ENCODE data around the gene OR2B2.

Gene OR2B2

GRCh38 chr6:27911956-27912446 lies at the start of gene OR2B2:
OR2B2 (minus strand) TSS chr6:27912396; CDS start chr6:27912319, 77 bp downstream.
- no peak for TF ChIP-seq GLIS2 (tag by site-specific recombination; IDR thresholded peaks at IDR 0.05)
- no peak for TF ChIP-seq ZNF623 (tag by site-specific recombination; IDR thresholded peaks at IDR 0.05)
- TF ChIP-seq ZSCAN23 (tag by site-specific recombination; IDR thresholded peaks at IDR 0.05): no peak
- TF ChIP-seq GFI1B (tag by site-specific recombination; IDR thresholded peaks at IDR 0.05): no peak
- TF ChIP-seq ZNF302 (tag by site-specific recombination; IDR thresholded peaks at IDR 0.05; ENCODE audit: low read depth): no peak
- no peak for TF ChIP-seq ZNF394 (tag by site-specific recombination; IDR thresholded peaks at IDR 0.05; ENCODE audit: borderline replicate concordance)
- no peak for TF ChIP-seq ZNF37A (tag by site-specific recombination; IDR thresholded peaks at IDR 0.05)
- TF ChIP-seq ATF2 (tag by site-specific recombination; IDR thresholded peaks at IDR 0.05; ENCODE audit: low read depth): no peak
- no peak for TF ChIP-seq ZNF544 (tag by site-specific recombination; IDR thresholded peaks at IDR 0.05)
- no peak for TF ChIP-seq ZNF133 (tag by site-specific recombination; IDR thresholded peaks at IDR 0.05)
- TF ChIP-seq ZNF398 (tag by site-specific recombination; IDR thresholded peaks at IDR 0.05): no peak
- POLR2A ChIA-PET: no interaction called here
- H3K27ac ChIP-seq (ENCODE audit: extremely low read depth, low read depth, low read length): no peak within 1 kb of the TSS
- no peaks in the 10 kb centered on the region for H3K9me3 ChIP-seq (ENCODE audit: control insufficient read depth, insufficient read depth, low read depth, low read length)
- CTCF ChIA-PET: interaction anchor here (0.6 kb wide), 1 partner anchor 647 kb away, joined by 3 read pairs; no protein-coding TSS in a partner anchor
- H3K36me3 ChIP-seq (ENCODE audit: control insufficient read depth in 2 of 2, insufficient read depth in 1 of 2, low read length in 2 of 2): no peaks in the 10 kb centered on the region
- H3K4me1 ChIP-seq (ENCODE audit: control insufficient read depth, insufficient read depth, low read length): no peaks in the 10 kb centered on the region
- no peak within 1 kb of the TSS for H3K4me3 ChIP-seq (ENCODE audit: low read depth, low read length)

GRCh38 chr6:27957516-27957915 lies 45.3 kb upstream of the OR2B2 start:
- TF ChIP-seq OSR2 (tag by site-specific recombination; IDR thresholded peaks at IDR 0.05) (no peak), ZNF585B (tag by site-specific recombination; IDR thresholded peaks at IDR 0.05) (no peak), ZNF549 (tag by site-specific recombination; IDR thresholded peaks at IDR 0.05) (no peak), ZNF266 (tag by site-specific recombination; IDR thresholded peaks at IDR 0.05; ENCODE audit: low read depth) (no peak), CTCF (tag by site-specific recombination; IDR thresholded peaks at IDR 0.05) (no peak), INSM2 (tag by site-specific recombination; IDR thresholded peaks at IDR 0.05) (no peak), ZNF677 (tag by site-specific recombination; IDR thresholded peaks at IDR 0.05) (no peak), HOXA7 (CRISPR knock-in tag; IDR thresholded peaks at IDR 0.05; ENCODE audit: borderline replicate concordance) (no peak), ZBTB21 (tag by site-specific recombination; IDR thresholded peaks at IDR 0.05) (no peak), KLF1 (tag by site-specific recombination; IDR thresholded peaks at IDR 0.05) (no peak)
- POLR2A ChIA-PET: no interaction called here
- H3K27ac ChIP-seq (ENCODE audit: extremely low read depth, low read depth, low read length): no peak overlapping the region
- CTCF ChIA-PET: no interaction called here
- no peak overlapping the region for H3K4me3 ChIP-seq (ENCODE audit: low read depth, low read length)
- no peaks in the 10 kb centered on the region for H3K4me1 ChIP-seq (ENCODE audit: control insufficient read depth, insufficient read depth, low read length)
- H3K36me3 ChIP-seq (ENCODE audit: control insufficient read depth in 2 of 2, insufficient read depth in 1 of 2, low read length in 2 of 2): no peaks in the 10 kb centered on the region
- H3K9me3 ChIP-seq (ENCODE audit: control insufficient read depth, insufficient read depth, low read depth, low read length): no peaks in the 10 kb centered on the region

All from HEK293 (cell line).